ENCODE results near the gene SPOCD1.
A peak's percentile ranks its signal among the peaks of the same experiment; 100 is the strongest.

DNA sequence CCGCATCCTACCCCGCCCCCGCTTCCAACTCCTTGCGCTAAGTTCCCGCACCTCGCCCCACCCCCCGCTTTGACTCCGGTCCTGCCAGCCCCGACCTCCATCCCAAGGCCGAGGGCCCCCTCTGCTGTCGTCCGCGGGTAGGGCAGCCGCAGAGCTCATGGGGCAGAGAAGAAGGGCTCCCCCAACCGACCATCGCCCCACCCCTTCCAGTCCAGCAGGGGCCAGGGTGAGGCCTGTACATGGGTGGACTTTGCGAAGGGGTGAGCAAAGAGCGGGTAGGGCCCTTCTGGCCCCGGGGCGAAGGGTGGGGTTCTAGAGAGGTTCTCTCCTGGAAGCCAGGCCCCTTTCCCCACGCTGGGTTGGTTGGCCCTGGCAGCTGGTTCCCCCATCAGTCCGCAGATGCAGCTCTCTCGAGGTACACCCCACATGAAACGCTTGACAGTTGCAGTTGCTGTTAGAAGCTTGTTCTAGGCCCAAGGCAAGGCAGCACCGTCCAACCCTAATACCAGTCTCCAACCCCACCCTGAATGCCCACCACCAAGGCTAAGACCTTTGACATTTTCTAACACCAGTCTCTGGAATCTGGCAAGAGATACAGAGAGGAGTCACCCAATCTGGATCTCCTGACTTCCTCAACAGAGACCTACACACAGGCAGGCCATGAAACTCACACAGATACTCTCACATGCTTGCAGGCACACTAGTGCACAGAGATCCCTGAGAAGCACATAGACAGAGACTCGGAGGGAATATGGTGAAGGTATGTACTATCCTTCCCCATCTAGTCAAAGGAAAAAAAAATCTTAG lies 26.4 kb downstream of the SPOCD1 start:
- TF ChIP-seq, protein P1, sequence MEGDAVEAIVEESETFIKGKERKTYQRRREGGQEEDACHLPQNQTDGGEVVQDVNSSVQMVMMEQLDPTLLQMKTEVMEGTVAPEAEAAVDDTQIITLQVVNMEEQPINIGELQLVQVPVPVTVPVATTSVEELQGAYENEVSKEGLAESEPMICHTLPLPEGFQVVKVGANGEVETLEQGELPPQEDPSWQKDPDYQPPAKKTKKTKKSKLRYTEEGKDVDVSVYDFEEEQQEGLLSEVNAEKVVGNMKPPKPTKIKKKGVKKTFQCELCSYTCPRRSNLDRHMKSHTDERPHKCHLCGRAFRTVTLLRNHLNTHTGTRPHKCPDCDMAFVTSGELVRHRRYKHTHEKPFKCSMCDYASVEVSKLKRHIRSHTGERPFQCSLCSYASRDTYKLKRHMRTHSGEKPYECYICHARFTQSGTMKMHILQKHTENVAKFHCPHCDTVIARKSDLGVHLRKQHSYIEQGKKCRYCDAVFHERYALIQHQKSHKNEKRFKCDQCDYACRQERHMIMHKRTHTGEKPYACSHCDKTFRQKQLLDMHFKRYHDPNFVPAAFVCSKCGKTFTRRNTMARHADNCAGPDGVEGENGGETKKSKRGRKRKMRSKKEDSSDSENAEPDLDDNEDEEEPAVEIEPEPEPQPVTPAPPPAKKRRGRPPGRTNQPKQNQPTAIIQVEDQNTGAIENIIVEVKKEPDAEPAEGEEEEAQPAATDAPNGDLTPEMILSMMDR (IDR thresholded peaks at IDR 0.05): peak; percentile 97
- 0 out of 4 replicates have a peak, but pooled peaks of 1 of the 2 experiments have one; percentile 37 for TF ChIP-seq REST (IDR thresholded peaks at IDR 0.05; ENCODE audit: insufficient read depth in 1 of 2, low read depth in 2 of 2, low read length in 1 of 2)
- TF ChIP-seq POLR2AphosphoS5 (IDR thresholded peaks at IDR 0.05; ENCODE audit: low read depth, low read length): no peak; the same call in 1 of the 2 replicates
- no peak for TF ChIP-seq TCF7L2 (IDR thresholded peaks at IDR 0.05; ENCODE audit: low read depth, low read length)
- no peak for TF ChIP-seq SIN3A (IDR thresholded peaks at IDR 0.05; ENCODE audit: borderline replicate concordance, insufficient read depth, low read depth, low read length)

Data from Panc1 (cell line).